ENCODE measurements around the gene UFD1. TPM values are rescaled to one million over a fixed set of nuclear protein-coding genes. Genes with fewer than 3 reads are reported as not detected.

Gene UFD1
- polyA plus RNA-seq, 3 donors = 57.0 to 82.5 (median 68.5) TPM

DNA sequence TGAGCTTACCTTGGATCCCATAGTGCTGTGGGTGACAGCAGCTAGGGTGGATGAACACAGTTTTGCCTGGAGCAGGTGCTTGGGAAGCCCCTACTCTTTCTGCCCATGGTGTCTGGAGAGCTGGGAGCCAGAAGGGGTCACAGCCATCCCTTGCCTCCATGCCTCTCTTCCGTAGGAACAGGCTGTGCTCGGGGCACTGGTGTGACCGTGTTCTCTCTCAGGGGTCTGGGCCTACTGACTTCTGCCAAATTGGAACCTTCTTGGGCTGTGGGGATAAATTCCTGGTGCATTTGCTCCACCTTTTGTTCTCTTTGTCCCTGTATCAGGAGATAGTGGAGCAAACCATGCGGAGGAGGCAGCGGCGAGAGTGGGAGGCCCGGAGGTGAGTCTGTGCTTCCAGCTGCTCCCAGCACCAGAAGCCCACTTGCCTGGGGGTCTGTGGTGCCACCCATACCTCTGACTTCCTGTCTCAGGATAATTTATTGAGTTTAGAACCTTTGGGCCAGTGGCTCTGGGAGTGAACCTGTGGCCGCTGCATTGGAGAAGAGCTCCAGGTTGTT lies 15.1 kb upstream of the UFD1 start:
- H3K9me3 Mint-ChIP-seq = no peaks in the 10 kb centered on the region
- TF ChIP-seq, protein P1, sequence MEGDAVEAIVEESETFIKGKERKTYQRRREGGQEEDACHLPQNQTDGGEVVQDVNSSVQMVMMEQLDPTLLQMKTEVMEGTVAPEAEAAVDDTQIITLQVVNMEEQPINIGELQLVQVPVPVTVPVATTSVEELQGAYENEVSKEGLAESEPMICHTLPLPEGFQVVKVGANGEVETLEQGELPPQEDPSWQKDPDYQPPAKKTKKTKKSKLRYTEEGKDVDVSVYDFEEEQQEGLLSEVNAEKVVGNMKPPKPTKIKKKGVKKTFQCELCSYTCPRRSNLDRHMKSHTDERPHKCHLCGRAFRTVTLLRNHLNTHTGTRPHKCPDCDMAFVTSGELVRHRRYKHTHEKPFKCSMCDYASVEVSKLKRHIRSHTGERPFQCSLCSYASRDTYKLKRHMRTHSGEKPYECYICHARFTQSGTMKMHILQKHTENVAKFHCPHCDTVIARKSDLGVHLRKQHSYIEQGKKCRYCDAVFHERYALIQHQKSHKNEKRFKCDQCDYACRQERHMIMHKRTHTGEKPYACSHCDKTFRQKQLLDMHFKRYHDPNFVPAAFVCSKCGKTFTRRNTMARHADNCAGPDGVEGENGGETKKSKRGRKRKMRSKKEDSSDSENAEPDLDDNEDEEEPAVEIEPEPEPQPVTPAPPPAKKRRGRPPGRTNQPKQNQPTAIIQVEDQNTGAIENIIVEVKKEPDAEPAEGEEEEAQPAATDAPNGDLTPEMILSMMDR (IDR thresholded peaks at IDR 0.05) = no peak
- Histone ChIP-seq H3K27ac (ENCODE audit: low read depth in 1 of 2, low read length in 2 of 2) (no peak overlapping the region), H3K4me3 (replicated peaks in 1 of 3; ENCODE audit: low read depth in 2 of 3, low read length in 3 of 3) (no peak overlapping the region), H3K4me2 (replicated peaks; ENCODE audit: extremely low read depth, low read length, poor library complexity, severe bottlenecking) (no peak overlapping the region), H2AFZ (ENCODE audit: insufficient read depth, low read depth, low read length, poor library complexity, severe bottlenecking) (no peak overlapping the region), H3K4me1 (ENCODE audit: control insufficient read depth in 1 of 2, insufficient read depth in 2 of 2, low read length in 2 of 2) (no peaks in the 10 kb centered on the region), H3K36me3 (replicated peaks in 1 of 2; ENCODE audit: control insufficient read depth in 1 of 2, insufficient read depth in 2 of 2, low read length in 2 of 2) (peaks cover 21 to 61% of the 10 kb centered on the region in 2 donors), H3K9me3 (replicated peaks in 1 of 2; ENCODE audit: control insufficient read depth in 1 of 2, insufficient read depth in 1 of 2, low read length in 2 of 2) (no peaks in the 10 kb centered on the region), H3K27me3 (ENCODE audit: control insufficient read depth in 2 of 2, insufficient read depth in 2 of 2, low read length in 2 of 2) (no peaks in the 10 kb centered on the region), H4K20me1 (ENCODE audit: insufficient read depth, low read length) (no peaks in the 10 kb centered on the region), H3K9ac (ENCODE audit: insufficient read depth, low read length, poor library complexity, severe bottlenecking) (no peak overlapping the region), H3K79me2 (ENCODE audit: insufficient read depth, low read length) (no peaks in the 10 kb centered on the region)
- no peak for DNase-seq
- H3K4me1 Mint-ChIP-seq = no peaks in the 10 kb centered on the region
- intact Hi-C loops (cut with micrococcal nuclease) = loop anchor here in 1 of 2 donors (10.0 kb wide), 1 partner anchor 141 kb away; no protein-coding TSS in a partner anchor
- peak overlapping the region in 3 of 7 donors; percentile 41 to 64 (median 41) for H3K27ac Mint-ChIP-seq
- H3K27me3 Mint-ChIP-seq (ENCODE audit: low read depth in 3 of 3) = no peaks in the 10 kb centered on the region
- 99% methylated on average over 8 of the region's 8 CpGs for WGBS (ENCODE audit: insufficient coverage)
- H3K4me3 Mint-ChIP-seq = no peak overlapping the region
- peaks cover 19 to 66% of the 10 kb centered on the region in 2 donors for H3K36me3 Mint-ChIP-seq

- Histone ChIP-seq H3K9ac (ENCODE audit: insufficient read depth, low read length, poor library complexity, severe bottlenecking) (no peak overlapping the region), H3K4me2 (replicated peaks; ENCODE audit: extremely low read depth, low read length, poor library complexity, severe bottlenecking) (no peak overlapping the region), H3K4me1 (ENCODE audit: control insufficient read depth in 1 of 2, insufficient read depth in 2 of 2, low read length in 2 of 2) (no peaks in the 10 kb centered on the region), H2AFZ (ENCODE audit: insufficient read depth, low read depth, low read length, poor library complexity, severe bottlenecking) (no peak overlapping the region), H3K4me3 (replicated peaks in 1 of 3; ENCODE audit: low read depth in 2 of 3, low read length in 3 of 3) (no peak overlapping the region), H3K9me3 (replicated peaks in 1 of 2; ENCODE audit: control insufficient read depth in 1 of 2, insufficient read depth in 1 of 2, low read length in 2 of 2) (no peaks in the 10 kb centered on the region), H3K27ac (ENCODE audit: low read depth in 1 of 2, low read length in 2 of 2) (no peak overlapping the region), H4K20me1 (ENCODE audit: insufficient read depth, low read length) (no peaks in the 10 kb centered on the region), H3K27me3 (ENCODE audit: control insufficient read depth in 2 of 2, insufficient read depth in 2 of 2, low read length in 2 of 2) (no peaks in the 10 kb centered on the region), H3K79me2 (ENCODE audit: insufficient read depth, low read length) (no peaks in the 10 kb centered on the region), H3K36me3 (replicated peaks in 1 of 2; ENCODE audit: control insufficient read depth in 1 of 2, insufficient read depth in 2 of 2, low read length in 2 of 2) (peaks cover 14 to 58% of the 10 kb centered on the region in 2 donors)
- H3K27me3 Mint-ChIP-seq (ENCODE audit: low read depth in 3 of 3) = no peaks in the 10 kb centered on the region
- 100% methylated on average over 4 of the region's 6 CpGs for WGBS (ENCODE audit: insufficient coverage)
- H3K9me3 Mint-ChIP-seq = no peaks in the 10 kb centered on the region
- H3K27ac Mint-ChIP-seq = no peak overlapping the region
- peaks cover 16 to 61% of the 10 kb centered on the region in 2 donors for H3K36me3 Mint-ChIP-seq
- TF ChIP-seq, protein P1 (IDR thresholded peaks at IDR 0.05) = no peak
- H3K4me3 Mint-ChIP-seq = no peak overlapping the region
- no peak for DNase-seq
- no peaks in the 10 kb centered on the region for H3K4me1 Mint-ChIP-seq
- intact Hi-C loops (cut with micrococcal nuclease) = loop anchor here in 1 of 2 donors (10.0 kb wide), 1 partner anchor 142 kb away; no protein-coding TSS in a partner anchor
Observed at GRCh38 chr22:19492504-19493174, 13.6 kb upstream of the UFD1 start.

Data from CD14-positive monocyte (primary cell).